Lung (tissue), 12 donors: ENCODE results near the gene HDLBP. TPM values are rescaled to one million over a fixed set of nuclear protein-coding genes. Genes with fewer than 3 reads are reported as not detected.
A peak's percentile ranks its signal among the peaks of the same experiment; 100 is the strongest.

ENCODE experiments used
- ATAC-seq: fragments of 200-7000 bp; cut with Tn5 transposase; one replicate; pipeline ENCODE4 v1.9.1; 2020; ENCODE audit warnings: moderate number of reproducible peaks; ENCODE audit not compliant: insufficient read depth, low FRiP score
- DNase-seq, 3 donors: peaks; one replicate each; pipeline ENCODE4 v3.0.0-alpha.2; 2013 to 2017
- H3K27ac ChIP-seq, 2 donors: one replicate each; pipeline ENCODE4 v1.5.1; 2013; ENCODE audit warnings: mild to moderate bottlenecking in 2 of 2, moderate library complexity in 2 of 2, control low read depth in 1 of 2, inconsistent platforms in 1 of 2, low read depth in 1 of 2, low read length in 1 of 2
- H3K27me3 ChIP-seq, 3 donors: one replicate each; pipeline ENCODE4 v1.5.1; 2013; ENCODE audit warnings: low read length in 2 of 3; ENCODE audit not compliant: control insufficient read depth in 3 of 3, insufficient read depth in 3 of 3
- H3K36me3 ChIP-seq, 4 donors: one replicate each; pipeline ENCODE4 v1.5.1; 2013; ENCODE audit warnings: low read length in 4 of 4, mild to moderate bottlenecking in 1 of 4, moderate library complexity in 1 of 4; ENCODE audit not compliant: control insufficient read depth in 4 of 4, insufficient read depth in 4 of 4
- H3K4me1 ChIP-seq, 5 donors: one replicate each; pipeline ENCODE4 v1.5.1; 2013; ENCODE audit warnings: low read length in 5 of 5, mild to moderate bottlenecking in 2 of 5, moderate library complexity in 1 of 5; ENCODE audit not compliant: control insufficient read depth in 5 of 5, insufficient read depth in 5 of 5
- H3K4me3 ChIP-seq: one replicate; pipeline ENCODE4 v1.5.1; 2013; ENCODE audit warnings: mild to moderate bottlenecking, control low read depth, moderate library complexity
- H3K9ac ChIP-seq, 2 donors: one replicate each; pipeline ENCODE4 v1.5.1; 2013; ENCODE audit warnings: low read length in 2 of 2, control low read depth in 1 of 2; ENCODE audit not compliant: insufficient read depth in 1 of 2
- H3K9me3 ChIP-seq, 4 donors: one replicate each; pipeline ENCODE4 v1.5.1; 2013; ENCODE audit warnings: low read length in 3 of 4, mild to moderate bottlenecking in 1 of 4, moderate library complexity in 1 of 4; ENCODE audit not compliant: control insufficient read depth in 4 of 4, insufficient read depth in 3 of 4
- CTCF ChIP-seq: IDR thresholded peaks from 2 replicates; pipeline ENCODE4 v1.5.1; 2012; ENCODE audit warnings: mild to moderate bottlenecking; ENCODE audit errors: control extremely low read depth, extremely low read depth
- WGBS, 2 donors: extraction: QIAGEN DNeasy Blood & Tissue Kit; methylation state at CpG; one replicate each; pipeline ENCODE4 v1.1.7; 2013; 5-methylcytosine and 5-hydroxymethylcytosine counted together
- polyA plus RNA-seq, 2 donors: library from polyadenylated mRNA; stranded (reverse); fragments of 200-250 nt; gene quantifications; one replicate each; pipeline ENCODE4 v1.2.1, GENCODE V29; 2013
- total RNA-seq, 2 donors: library from RNA; depleted of rRNA in 1 of 2; stranded (reverse); fragments of >200 nt in 1 of 2; gene quantifications; one replicate each; pipeline ENCODE4 v1.2.1, GENCODE V29; 2014 to 2021
- donor health status: control.
- donor health status: control.
- donor health status: Bipolar disorder and iron deficiency.
- donor health status: healthy.
- donor health status: DM: yes; HTN: yes; CAD: no.

HDLBP gene
- total and polyA plus RNA-seq, 4 donors = 165 to 595 (median 316) TPM

- ATAC-seq (no peak), DNase-seq (no peak)
- Histone ChIP-seq H3K27ac (peak overlapping the region in 1 of 2 donors; percentile 21), H3K4me1 (peaks cover 0 to 12% (median 5%) of the 10 kb centered on the region in 5 donors), H3K36me3 (peaks cover 0 to 2% (median under 1%) of the 10 kb centered on the region in 4 donors), H3K4me3 (no peak overlapping the region), H3K9me3 (no peaks in the 10 kb centered on the region), H3K27me3 (no peaks in the 10 kb centered on the region), H3K9ac (no peak overlapping the region)
- TF ChIP-seq CTCF = no peak
- WGBS, 2 donors = 82 to 93% methylated on average over 7 of the region's 7 CpGs
These were observed 48.0 kb upstream of the HDLBP start for GRCh38 chr2:241363426-241363825.

GRCh38 chr2:241359481-241360045, 44.1 kb upstream of the HDLBP start:
- H3K4me3 ChIP-seq = no peak overlapping the region
- H3K27ac ChIP-seq = no peak overlapping the region
- DNase-seq = no peak
- no peaks in the 10 kb centered on the region for H3K27me3 ChIP-seq
- ATAC-seq = no peak
- H3K36me3 ChIP-seq = peaks cover 0 to 3% (median 2%) of the 10 kb centered on the region in 4 donors
- no peaks in the 10 kb centered on the region for H3K9me3 ChIP-seq
- peaks cover 10 to 21% (median 14%) of the 10 kb centered on the region in 5 donors for H3K4me1 ChIP-seq
- TF ChIP-seq CTCF = no peak
- H3K9ac ChIP-seq = no peak overlapping the region
- WGBS, 2 donors = 87 to 92% methylated on average over 7 of the region's 7 CpGs

- Histone ChIP-seq H3K4me3 (no peak overlapping the region), H3K27ac (no peak overlapping the region), H3K9me3 (no peaks in the 10 kb centered on the region), H3K36me3 (peaks cover 0 to 5% (median 2%) of the 10 kb centered on the region in 4 donors), H3K27me3 (no peaks in the 10 kb centered on the region), H3K9ac (peak overlapping the region in 1 of 2 donors; percentile 15), H3K4me1 (peaks cover 10 to 21% (median 15%) of the 10 kb centered on the region in 5 donors)
- WGBS, 2 donors = 62 to 77% methylated on average over 5 of the region's 5 CpGs
- peak in 1 of 3 donors; percentile 24 for DNase-seq
- no peak for TF ChIP-seq CTCF
- no peak for ATAC-seq
These were observed 43.0 kb upstream of the HDLBP start for GRCh38 chr2:241358470-241358869.

- Histone ChIP-seq H3K4me1 (peaks cover 10 to 21% (median 14%) of the 10 kb centered on the region in 5 donors), H3K9ac (peak overlapping the region in 1 of 2 donors; percentile 78), H3K9me3 (no peaks in the 10 kb centered on the region), H3K4me3 (no peak overlapping the region), H3K27me3 (no peaks in the 10 kb centered on the region), H3K27ac (no peak overlapping the region), H3K36me3 (peaks cover 0 to 9% (median 4%) of the 10 kb centered on the region in 4 donors)
- no peak for DNase-seq
- TF ChIP-seq CTCF = no peak
- 41 to 46% methylated on average over 3 of the region's 3 CpGs for WGBS, 2 donors
- ATAC-seq = no peak
These were observed 42.1 kb upstream of the HDLBP start for GRCh38 chr2:241357531-241357930.
